Sigmoid colon (tissue), 7 donors: ENCODE measurements around the gene PLB1. TPM values are rescaled to one million over a fixed set of nuclear protein-coding genes. Genes with fewer than 3 reads are reported as not detected.

Experiments
- DNase-seq: peaks from one replicate; pipeline ENCODE4 v3.0.0-alpha.2; 2019
- H3K27ac ChIP-seq, 4 donors: fragments of 200-600 bp; sonication (generic); one replicate each; pipeline ENCODE4 v1.5.1; 2016 to 2019; ENCODE audit warnings: mild to moderate bottlenecking in 1 of 4
- H3K27me3 ChIP-seq, 3 donors: fragments of 200-600 bp; sonication (generic); one replicate each; pipeline ENCODE4 v1.5.1; 2019; ENCODE audit warnings: mild to moderate bottlenecking in 1 of 3
- H3K36me3 ChIP-seq, 4 donors: fragments of 200-600 bp; sonication (generic); one replicate each; pipeline ENCODE4 v1.5.1; 2016 to 2019
- H3K4me1 ChIP-seq, 4 donors: fragments of 200-600 bp; sonication (generic); one replicate each; pipeline ENCODE4 v1.5.1; 2017 to 2019
- H3K4me3 ChIP-seq, 4 donors: fragments of 200-600 bp; sonication (generic); one replicate each; pipeline ENCODE4 v1.5.1; 2017 to 2019; ENCODE audit warnings: mild to moderate bottlenecking in 2 of 4, moderate library complexity in 1 of 4
- H3K9me3 ChIP-seq, 4 donors: fragments of 200-600 bp in 3 of 4; sonication (generic) in 3 of 4; one replicate each; pipeline versions ENCODE4 v1.5.1 to v1.6.1; 2013 to 2019
- CTCF ChIP-seq, 4 experiments: fragments of 450-650 bp in 3 of 4; fragments of 200-600 bp in 1 of 4; IDR thresholded peaks; one replicate each; pipeline ENCODE4 v1.5.1; 2016 to 2019; ENCODE audit warnings: antibody characterized with exemption in 4 of 4, mild to moderate bottlenecking in 3 of 4, moderate library complexity in 2 of 4
- EP300 ChIP-seq, 4 donors: sonication (generic); formaldehyde crosslinking; IDR thresholded peaks; one replicate each; pipeline ENCODE4 v1.6.1; 2017; ENCODE audit warnings: antibody characterized with exemption in 4 of 4
- POLR2A ChIP-seq, 2 donors: fragments of 450-650 bp; IDR thresholded peaks; one replicate each; pipeline ENCODE4 v1.6.1; 2016; ENCODE audit warnings: antibody characterized with exemption in 2 of 2, mild to moderate bottlenecking in 2 of 2, moderate library complexity in 2 of 2
- POLR2AphosphoS5 ChIP-seq, 4 donors: sonication (generic); formaldehyde crosslinking; IDR thresholded peaks; one replicate each; pipeline ENCODE4 v1.6.1; 2017; ENCODE audit warnings: antibody characterized with exemption in 4 of 4
- WGBS, 2 donors: extraction: QIAGEN DNeasy Blood & Tissue Kit; methylation state at CpG; one replicate each; pipeline ENCODE4 v1.1.7; 2013; 5-methylcytosine and 5-hydroxymethylcytosine counted together
- intact Hi-C: fragments of 100-400 bp; cut with DNase I; formaldehyde crosslinking; loops from one replicate; pipeline ENCODE4 v1.15.1; 2023
- polyA plus RNA-seq, 3 donors: library from polyadenylated mRNA; stranded (reverse); fragments of 200-250 nt; gene quantifications; one replicate each; pipeline ENCODE4 v1.2.3, GENCODE V29; 2013
- total RNA-seq, 4 donors: library from RNA; depleted of rRNA; stranded (reverse); fragments of >200 nt; gene quantifications; one replicate each; pipeline ENCODE4 v1.1.0, GENCODE V29; 2016
- donor health status: healthy with polysubstance abuse.
- donor health status: Bipolar disorder and iron deficiency.
- donor health status: healthy.

PLB1 gene
- total and polyA plus RNA-seq, 7 donors = 1.2 to 18.3 (median 2.1) TPM

GRCh38 chr2:28465148-28465885, 30.5 kb upstream of the PLB1 start:
- Histone ChIP-seq H3K9me3 (no peaks in the 10 kb centered on the region), H3K4me1 (no peaks in the 10 kb centered on the region), H3K27ac (no peak overlapping the region), H3K4me3 (no peak overlapping the region), H3K36me3 (no peaks in the 10 kb centered on the region), H3K27me3 (no peaks in the 10 kb centered on the region)
- TF ChIP-seq POLR2A (IDR thresholded peaks at IDR 0.05) (no peak), POLR2AphosphoS5 (IDR thresholded peaks at IDR 0.05) (no peak), CTCF (IDR thresholded peaks at IDR 0.05) (no peak), EP300 (IDR thresholded peaks at IDR 0.05) (no peak)
- DNase-seq = no peak
- intact Hi-C loops = no loop called here
- 67 to 76% methylated on average over 8 of the region's 8 CpGs for WGBS, 2 donors

- no peak overlapping the region for H3K4me3 ChIP-seq
- no peaks in the 10 kb centered on the region for H3K27me3 ChIP-seq
- H3K36me3 ChIP-seq = no peaks in the 10 kb centered on the region
- DNase-seq = peak; percentile 32
- intact Hi-C loops = no loop called here
- H3K27ac ChIP-seq = no peak overlapping the region
- TF ChIP-seq POLR2AphosphoS5 (IDR thresholded peaks at IDR 0.05) = no peak
- TF ChIP-seq EP300 (IDR thresholded peaks at IDR 0.05) = no peak
- no peak for TF ChIP-seq POLR2A (IDR thresholded peaks at IDR 0.05)
- TF ChIP-seq CTCF (IDR thresholded peaks at IDR 0.05) = no peak
- no peaks in the 10 kb centered on the region for H3K4me1 ChIP-seq
- no peaks in the 10 kb centered on the region for H3K9me3 ChIP-seq
Observed at GRCh38 chr2:28469304-28469703, 26.6 kb upstream of the PLB1 start.

GRCh38 chr2:28469947-28470535, 25.8 kb upstream of the PLB1 start:
- no peaks in the 10 kb centered on the region for H3K27me3 ChIP-seq
- no peak overlapping the region for H3K4me3 ChIP-seq
- no peaks in the 10 kb centered on the region for H3K4me1 ChIP-seq
- H3K36me3 ChIP-seq = no peaks in the 10 kb centered on the region
- intact Hi-C loops = no loop called here
- 32 to 57% methylated on average over 4 of the region's 4 CpGs for WGBS, 2 donors
- H3K27ac ChIP-seq = no peak overlapping the region
- H3K9me3 ChIP-seq = no peaks in the 10 kb centered on the region
- TF ChIP-seq CTCF (IDR thresholded peaks at IDR 0.05) = no peak
- no peak for DNase-seq

- Histone ChIP-seq H3K4me1 (no peaks in the 10 kb centered on the region), H3K27ac (no peak overlapping the region), H3K36me3 (no peaks in the 10 kb centered on the region), H3K9me3 (no peaks in the 10 kb centered on the region), H3K27me3 (no peaks in the 10 kb centered on the region), H3K4me3 (no peak overlapping the region)
- no peak for TF ChIP-seq CTCF (IDR thresholded peaks at IDR 0.05)
- TF ChIP-seq EP300 (IDR thresholded peaks at IDR 0.05) = no peak
- no peak for TF ChIP-seq POLR2A (IDR thresholded peaks at IDR 0.05)
- TF ChIP-seq POLR2AphosphoS5 (IDR thresholded peaks at IDR 0.05) = no peak
- intact Hi-C loops = no loop called here
- peak; percentile 15 for DNase-seq
- WGBS, 2 donors = 39 to 81% methylated on average over 4 of the region's 4 CpGs
Observed at GRCh38 chr2:28470759-28471158, 25.1 kb upstream of the PLB1 start.

- Histone ChIP-seq H3K36me3 (no peaks in the 10 kb centered on the region), H3K9me3 (no peaks in the 10 kb centered on the region), H3K27ac (no peak overlapping the region), H3K4me3 (no peak overlapping the region), H3K4me1 (no peaks in the 10 kb centered on the region), H3K27me3 (no peaks in the 10 kb centered on the region)
- TF ChIP-seq POLR2AphosphoS5 (IDR thresholded peaks at IDR 0.05) = no peak
- TF ChIP-seq POLR2A (IDR thresholded peaks at IDR 0.05) = no peak
- no peak for TF ChIP-seq CTCF (IDR thresholded peaks at IDR 0.05)
- TF ChIP-seq EP300 (IDR thresholded peaks at IDR 0.05) = no peak
- intact Hi-C loops = no loop called here
- WGBS, 2 donors = 74 to 87% methylated on average over 5 of the region's 5 CpGs
- peak; percentile 42 for DNase-seq
Observed at GRCh38 chr2:28471214-28471613, 24.6 kb upstream of the PLB1 start.
